Measurements from ENCODE around the gene FBXO34. TPM values are rescaled to one million over a fixed set of nuclear protein-coding genes. Genes with fewer than 3 reads are reported as not detected.

FBXO34 gene
- total RNA-seq, 1 experiment from 2014 or later, result 18.8 TPM

DNA sequence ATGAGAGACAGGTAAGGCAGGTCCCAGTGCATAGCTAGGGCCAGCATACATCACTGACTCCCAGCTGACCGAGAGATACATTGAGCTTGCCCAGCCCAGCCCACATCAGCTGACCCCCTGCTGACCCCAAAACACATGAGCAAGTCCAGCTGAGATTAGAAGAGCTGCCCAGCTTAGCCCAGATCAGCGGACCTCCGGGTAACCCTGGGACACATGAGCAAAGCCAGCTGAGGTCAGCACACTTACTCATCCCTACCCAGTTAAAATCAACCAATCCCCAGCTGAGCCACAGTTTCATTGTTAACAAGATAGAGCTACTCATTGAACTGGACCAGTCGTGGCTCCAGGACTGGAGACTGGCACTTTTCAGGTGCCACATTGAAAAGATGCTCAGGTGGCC is 21.8 kb upstream of the FBXO34 start:
- Histone ChIP-seq H3K27me3 (ENCODE audit: control insufficient read depth, insufficient read depth, low read length) (no peaks in the 10 kb centered on the region), H3K4me3 (ENCODE audit: low read depth in 2 of 2, low read length in 2 of 2) (no peak overlapping the region), H3K36me3 (ENCODE audit: control insufficient read depth, insufficient read depth, low read length) (no peaks in the 10 kb centered on the region), H3K27ac (ENCODE audit: low read length) (no peak overlapping the region), H3K9me3 (ENCODE audit: control insufficient read depth, insufficient read depth, low read depth, low read length) (no peaks in the 10 kb centered on the region), H3K4me1 (ENCODE audit: control insufficient read depth, insufficient read depth, low read length) (no peaks in the 10 kb centered on the region)
- in situ Hi-C loops (cut with HindIII; ENCODE audit: low pct_unique_long_range_greater_than_20kb, low sequenced_read_pairs) (no loop called here), intact Hi-C loops (cut with micrococcal nuclease; ENCODE audit: unreplicated experiment) (no loop called here)
- POLR2A ChIA-PET, result no interaction called here
- ATAC-seq (no peak), DNase-seq (ENCODE audit: low read depth, low spot score) (no peak)
- TF ChIP-seq SIN3A (IDR thresholded peaks at IDR 0.05; ENCODE audit: borderline replicate concordance, insufficient read depth, low read depth, low read length) (no peak), TCF7L2 (IDR thresholded peaks at IDR 0.05; ENCODE audit: low read depth, low read length) (no peak), POLR2AphosphoS5 (IDR thresholded peaks at IDR 0.05; ENCODE audit: low read depth, low read length) (no peak)
- TF ChIP-seq, protein P1, sequence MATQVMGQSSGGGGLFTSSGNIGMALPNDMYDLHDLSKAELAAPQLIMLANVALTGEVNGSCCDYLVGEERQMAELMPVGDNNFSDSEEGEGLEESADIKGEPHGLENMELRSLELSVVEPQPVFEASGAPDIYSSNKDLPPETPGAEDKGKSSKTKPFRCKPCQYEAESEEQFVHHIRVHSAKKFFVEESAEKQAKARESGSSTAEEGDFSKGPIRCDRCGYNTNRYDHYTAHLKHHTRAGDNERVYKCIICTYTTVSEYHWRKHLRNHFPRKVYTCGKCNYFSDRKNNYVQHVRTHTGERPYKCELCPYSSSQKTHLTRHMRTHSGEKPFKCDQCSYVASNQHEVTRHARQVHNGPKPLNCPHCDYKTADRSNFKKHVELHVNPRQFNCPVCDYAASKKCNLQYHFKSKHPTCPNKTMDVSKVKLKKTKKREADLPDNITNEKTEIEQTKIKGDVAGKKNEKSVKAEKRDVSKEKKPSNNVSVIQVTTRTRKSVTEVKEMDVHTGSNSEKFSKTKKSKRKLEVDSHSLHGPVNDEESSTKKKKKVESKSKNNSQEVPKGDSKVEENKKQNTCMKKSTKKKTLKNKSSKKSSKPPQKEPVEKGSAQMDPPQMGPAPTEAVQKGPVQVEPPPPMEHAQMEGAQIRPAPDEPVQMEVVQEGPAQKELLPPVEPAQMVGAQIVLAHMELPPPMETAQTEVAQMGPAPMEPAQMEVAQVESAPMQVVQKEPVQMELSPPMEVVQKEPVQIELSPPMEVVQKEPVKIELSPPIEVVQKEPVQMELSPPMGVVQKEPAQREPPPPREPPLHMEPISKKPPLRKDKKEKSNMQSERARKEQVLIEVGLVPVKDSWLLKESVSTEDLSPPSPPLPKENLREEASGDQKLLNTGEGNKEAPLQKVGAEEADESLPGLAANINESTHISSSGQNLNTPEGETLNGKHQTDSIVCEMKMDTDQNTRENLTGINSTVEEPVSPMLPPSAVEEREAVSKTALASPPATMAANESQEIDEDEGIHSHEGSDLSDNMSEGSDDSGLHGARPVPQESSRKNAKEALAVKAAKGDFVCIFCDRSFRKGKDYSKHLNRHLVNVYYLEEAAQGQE (IDR thresholded peaks at IDR 0.05; ENCODE audit: insufficient read depth in 1 of 2, low read depth in 2 of 2, low read length in 1 of 2), result no peak
- TF ChIP-seq, protein P2, sequence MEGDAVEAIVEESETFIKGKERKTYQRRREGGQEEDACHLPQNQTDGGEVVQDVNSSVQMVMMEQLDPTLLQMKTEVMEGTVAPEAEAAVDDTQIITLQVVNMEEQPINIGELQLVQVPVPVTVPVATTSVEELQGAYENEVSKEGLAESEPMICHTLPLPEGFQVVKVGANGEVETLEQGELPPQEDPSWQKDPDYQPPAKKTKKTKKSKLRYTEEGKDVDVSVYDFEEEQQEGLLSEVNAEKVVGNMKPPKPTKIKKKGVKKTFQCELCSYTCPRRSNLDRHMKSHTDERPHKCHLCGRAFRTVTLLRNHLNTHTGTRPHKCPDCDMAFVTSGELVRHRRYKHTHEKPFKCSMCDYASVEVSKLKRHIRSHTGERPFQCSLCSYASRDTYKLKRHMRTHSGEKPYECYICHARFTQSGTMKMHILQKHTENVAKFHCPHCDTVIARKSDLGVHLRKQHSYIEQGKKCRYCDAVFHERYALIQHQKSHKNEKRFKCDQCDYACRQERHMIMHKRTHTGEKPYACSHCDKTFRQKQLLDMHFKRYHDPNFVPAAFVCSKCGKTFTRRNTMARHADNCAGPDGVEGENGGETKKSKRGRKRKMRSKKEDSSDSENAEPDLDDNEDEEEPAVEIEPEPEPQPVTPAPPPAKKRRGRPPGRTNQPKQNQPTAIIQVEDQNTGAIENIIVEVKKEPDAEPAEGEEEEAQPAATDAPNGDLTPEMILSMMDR (IDR thresholded peaks at IDR 0.05), result no peak
- CTCF ChIA-PET, result no interaction called here
- no TSS peak for BruUV-seq (replicated peaks)

DNA sequence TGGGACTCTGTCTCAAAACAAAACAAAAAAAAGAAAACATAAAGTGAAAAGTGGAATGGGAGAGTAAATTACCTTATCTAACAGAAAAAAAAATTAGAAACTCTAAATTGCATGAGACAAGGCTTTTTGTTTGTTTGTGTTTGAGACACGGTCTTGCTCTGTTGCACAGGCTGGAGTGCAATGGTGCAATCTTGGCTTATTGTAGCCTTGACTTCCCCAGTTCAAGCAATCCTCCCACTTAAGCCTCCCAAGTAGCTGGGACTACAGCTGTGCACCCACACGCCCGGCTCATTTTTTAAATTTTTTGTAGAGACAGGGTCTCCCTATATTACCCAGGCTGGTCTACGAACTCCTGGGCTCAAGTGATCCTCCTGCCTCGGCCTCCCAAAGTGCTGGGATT is 17.9 kb upstream of the FBXO34 start:
- Histone ChIP-seq H3K9me3 (ENCODE audit: control insufficient read depth, insufficient read depth, low read depth, low read length) (no peaks in the 10 kb centered on the region), H3K4me1 (ENCODE audit: control insufficient read depth, insufficient read depth, low read length) (no peaks in the 10 kb centered on the region), H3K4me3 (ENCODE audit: low read depth in 2 of 2, low read length in 2 of 2) (no peak overlapping the region), H3K36me3 (ENCODE audit: control insufficient read depth, insufficient read depth, low read length) (no peaks in the 10 kb centered on the region), H3K27me3 (ENCODE audit: control insufficient read depth, insufficient read depth, low read length) (no peaks in the 10 kb centered on the region), H3K27ac (ENCODE audit: low read length) (no peak overlapping the region)
- DNase-seq (ENCODE audit: low read depth, low spot score) (no peak), ATAC-seq (no peak)
- intact Hi-C loops (cut with micrococcal nuclease; ENCODE audit: unreplicated experiment) (no loop called here), in situ Hi-C loops (cut with HindIII; ENCODE audit: low pct_unique_long_range_greater_than_20kb, low sequenced_read_pairs) (no loop called here)
- BruUV-seq (replicated peaks), result no TSS peak
- CTCF ChIA-PET, result interaction anchor here (0.6 kb wide), 1 partner anchor 93 kb away, joined by 3 read pairs; no protein-coding TSS in a partner anchor
- no peak for TF ChIP-seq SIN3A (IDR thresholded peaks at IDR 0.05; ENCODE audit: borderline replicate concordance, insufficient read depth, low read depth, low read length)
- TF ChIP-seq TCF7L2 (IDR thresholded peaks at IDR 0.05; ENCODE audit: low read depth, low read length), result no peak
- TF ChIP-seq POLR2AphosphoS5 (IDR thresholded peaks at IDR 0.05; ENCODE audit: low read depth, low read length), result no peak
- TF ChIP-seq, protein P1 (IDR thresholded peaks at IDR 0.05; ENCODE audit: insufficient read depth in 1 of 2, low read depth in 2 of 2, low read length in 1 of 2), result no peak
- POLR2A ChIA-PET, result no interaction called here

Measured in Panc1 (cell line).